HG02870 (cell line): ENCODE results near the gene RNF167.
"Not testable (repeated sequence)": the region's sequence is repeated elsewhere in the genome, so short reads cannot be mapped to it uniquely, and the experiment has no call there.

Source experiments
- ATAC-seq: cut with Tn5 transposase; IDR thresholded peaks from one replicate; pipeline ENCODE4 v1.9.1; 2021; ENCODE audit warnings: mild to moderate bottlenecking, moderate library complexity; ENCODE audit not compliant: unreplicated experiment

The RNF167 gene

DNA sequence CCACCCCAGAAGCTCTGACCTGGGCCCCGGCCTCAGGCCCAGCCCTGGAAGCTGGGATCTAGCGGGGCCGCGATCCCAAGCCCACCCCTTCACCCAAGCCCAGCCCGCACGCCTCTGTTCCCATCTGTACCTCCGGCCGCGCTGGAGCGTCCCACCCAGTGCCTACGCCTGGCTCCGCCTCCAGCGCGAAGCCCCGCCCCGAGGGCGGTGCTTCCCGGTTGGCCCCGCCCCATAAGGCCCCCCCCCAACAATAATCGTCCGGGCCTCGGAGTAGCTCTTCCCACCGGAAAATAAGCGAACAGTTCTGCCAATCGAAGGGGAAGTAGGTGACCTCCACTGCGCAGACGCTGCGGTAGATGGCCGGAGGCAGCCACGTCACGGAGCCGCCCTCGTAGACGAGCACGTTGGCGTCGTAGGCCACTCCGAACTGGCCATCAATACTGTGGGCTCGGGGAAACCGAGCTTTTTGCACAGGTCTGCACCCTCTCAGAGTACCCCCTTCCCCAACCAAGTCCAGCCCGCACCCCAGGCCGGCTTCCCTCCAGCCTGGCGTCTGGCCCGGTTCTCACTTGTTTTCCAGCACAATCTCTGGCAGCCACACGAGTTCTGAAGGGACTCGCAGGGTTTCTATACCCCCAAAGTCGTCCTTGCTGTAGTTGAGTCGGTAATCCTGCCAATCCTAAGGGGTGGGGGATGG lies 38.3 kb upstream of the RNF167 start:
- ATAC-seq = no peak

DNA sequence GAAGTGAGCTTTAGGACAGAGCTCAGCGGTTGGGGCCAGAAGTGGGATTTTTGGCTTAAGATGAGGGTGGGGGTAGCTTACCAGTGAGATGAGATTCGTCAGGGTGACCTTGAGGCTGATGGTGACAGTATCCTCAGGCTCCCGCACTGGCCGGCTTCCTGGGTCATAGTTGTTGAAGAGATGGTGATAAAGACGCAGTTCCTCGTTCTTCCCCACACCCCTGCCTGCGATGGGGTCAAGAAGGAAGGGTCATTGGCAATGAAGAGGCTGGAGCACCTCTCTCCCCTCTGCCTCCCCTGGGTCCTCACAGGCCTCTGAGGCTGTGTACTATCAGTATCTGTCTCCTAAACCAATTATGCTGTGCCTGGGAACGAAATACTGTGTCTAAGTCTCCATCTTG lies 37.5 kb upstream of the RNF167 start:
- ATAC-seq = no peak

DNA sequence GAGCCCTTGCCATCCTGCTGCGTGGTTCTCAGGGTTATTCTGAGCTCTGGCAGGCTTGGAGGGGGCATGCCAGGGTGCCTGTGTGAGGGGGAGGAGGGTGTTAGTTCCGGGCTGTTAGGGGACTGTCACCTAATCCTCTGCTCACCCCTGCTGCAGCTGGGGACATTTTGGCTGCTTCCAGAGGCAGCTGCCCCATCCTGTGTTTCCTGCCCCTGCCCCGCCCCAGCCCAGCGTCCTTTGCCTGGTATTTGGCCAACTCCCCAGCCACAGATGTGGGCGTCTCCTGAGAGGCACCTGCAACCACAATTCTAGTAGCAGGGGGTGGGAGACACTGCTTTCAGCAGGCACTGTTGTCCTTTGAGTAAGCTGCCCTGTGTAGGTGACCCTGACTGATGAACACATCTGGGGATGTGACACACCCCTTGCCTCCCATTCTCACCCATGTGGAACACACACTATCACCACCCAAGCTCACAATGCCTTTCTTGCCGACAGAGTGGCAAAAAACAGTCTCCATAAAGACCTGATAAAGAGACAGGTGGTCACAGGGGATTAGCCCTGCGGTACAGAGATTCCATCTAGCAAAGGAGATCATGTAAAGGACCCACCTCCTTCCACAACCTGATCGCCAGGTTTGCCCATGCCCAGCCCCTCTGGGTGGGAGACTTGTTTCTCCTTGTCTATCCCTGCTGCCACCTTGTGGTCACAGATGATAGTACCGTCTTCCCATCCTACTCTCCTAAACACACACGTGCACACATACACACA lies 36.8 kb upstream of the RNF167 start, which contains the start of gene CHRNE:
TSS of gene CHRNE (minus strand) at position 48 of the 768 bp plus-strand sequence. CDS start at position 13, 35 bp downstream.
- ATAC-seq = no peak

DNA sequence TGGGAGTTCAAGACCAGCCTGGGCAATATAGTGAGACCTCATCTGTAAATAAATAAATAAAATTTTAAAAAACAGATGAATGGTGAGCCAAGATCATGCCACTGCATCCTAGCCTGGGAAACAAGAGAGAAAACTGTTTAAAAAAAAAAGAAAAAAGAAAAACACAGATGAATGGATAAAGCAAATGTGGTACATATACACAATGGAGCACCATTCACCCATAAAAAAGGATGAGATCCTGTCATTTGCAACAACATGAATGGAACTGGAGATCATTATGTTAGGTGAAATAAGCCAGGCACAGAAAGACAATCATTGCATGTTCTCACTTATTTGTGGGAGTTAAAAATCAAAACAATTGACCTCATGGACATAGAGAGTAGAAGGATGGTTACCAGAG lies 33.4 kb upstream of the RNF167 start:
- not testable (repeated sequence) for ATAC-seq

DNA sequence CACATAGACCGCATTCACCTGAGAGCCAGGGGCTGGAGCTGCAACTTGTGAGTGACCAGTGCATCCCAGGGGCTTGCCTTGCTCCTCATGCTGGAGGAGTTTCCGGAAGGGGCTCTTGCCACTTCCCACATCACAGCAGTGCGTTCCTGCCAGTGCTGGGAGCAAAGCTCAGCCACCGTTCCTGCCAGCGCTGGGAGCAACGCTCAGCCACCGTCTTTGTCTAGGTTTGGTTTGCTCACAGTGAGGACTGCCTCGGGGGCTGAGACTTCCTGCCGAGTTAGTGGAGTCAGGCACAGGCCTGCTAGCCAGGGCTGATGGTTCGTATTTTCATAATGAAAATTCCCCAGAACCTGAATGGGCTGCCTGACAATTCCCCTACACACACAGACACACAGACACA lies 31.8 kb upstream of the RNF167 start:
- no peak for ATAC-seq

DNA sequence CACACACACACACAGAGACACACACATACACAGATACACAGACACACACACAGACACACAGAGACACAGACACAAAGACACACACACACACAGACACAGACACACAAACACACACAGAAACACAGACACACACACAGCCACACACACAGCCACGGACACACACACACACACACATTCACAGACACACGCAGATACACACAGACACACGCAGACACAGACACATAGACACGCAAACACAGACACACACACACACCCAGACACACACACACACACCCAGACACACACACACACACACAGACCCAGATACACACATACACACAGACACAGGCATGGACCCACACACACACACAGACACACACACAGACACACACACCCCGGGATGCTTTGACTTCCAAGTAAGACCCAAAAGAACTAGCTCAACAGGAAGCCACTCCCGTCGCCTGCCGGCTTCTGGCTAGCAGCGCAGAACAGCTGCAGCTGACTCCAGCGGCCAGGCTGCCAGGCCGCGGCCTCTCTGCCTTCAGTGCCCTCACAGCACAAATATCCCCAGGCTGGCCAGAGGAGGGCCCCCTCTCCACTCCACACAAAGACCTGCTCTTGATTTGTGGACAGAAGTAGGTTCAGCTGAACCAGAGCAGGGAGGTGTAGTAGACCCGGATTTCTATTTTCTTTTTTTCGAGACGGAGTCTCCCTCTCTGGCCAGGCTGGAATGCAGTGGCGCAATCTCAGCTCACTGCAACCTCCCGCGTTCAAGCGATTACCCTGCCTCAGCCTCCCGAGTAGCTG lies 31.2 kb upstream of the RNF167 start:
- ATAC-seq = no peak

DNA sequence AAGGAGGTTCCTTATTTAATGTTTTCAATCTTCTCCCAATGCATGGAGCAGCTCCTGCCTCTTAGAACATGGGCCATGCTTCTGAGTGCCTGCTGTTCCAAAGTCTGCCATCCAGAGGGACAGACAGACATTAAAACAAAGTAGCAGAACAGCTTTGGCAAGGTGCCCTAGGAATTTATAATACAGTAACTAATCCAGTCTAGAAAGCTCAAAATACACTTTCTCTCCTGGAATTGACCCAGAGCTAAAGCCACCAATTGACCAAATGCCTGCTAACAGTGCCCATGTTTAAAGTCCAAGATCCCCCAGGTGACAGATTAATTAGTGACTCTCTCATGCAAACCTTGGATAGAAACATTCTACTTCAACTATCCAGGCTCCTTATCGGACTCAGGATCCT lies 26.1 kb upstream of the RNF167 start:
- ATAC-seq = no peak

DNA sequence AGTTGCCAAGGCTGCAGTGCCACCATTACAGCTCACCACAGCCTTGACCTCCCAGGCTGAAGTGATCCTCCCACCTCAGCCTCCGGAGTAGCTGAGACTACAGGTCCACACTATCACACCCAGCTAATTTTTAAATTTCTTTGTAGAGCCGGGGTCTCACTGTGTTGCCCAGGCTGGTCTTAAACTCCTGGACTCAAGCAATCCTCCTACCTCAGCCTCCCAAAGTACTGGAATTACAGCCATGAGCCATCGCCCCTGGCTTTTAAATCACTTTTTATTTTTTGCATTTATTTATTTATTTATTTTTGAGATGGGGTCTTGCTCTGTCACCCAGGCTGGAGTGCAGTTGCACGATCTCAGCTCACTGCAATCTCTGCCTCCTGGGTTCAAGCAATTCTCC lies 25.5 kb upstream of the RNF167 start:
- ATAC-seq = not testable (repeated sequence)

DNA sequence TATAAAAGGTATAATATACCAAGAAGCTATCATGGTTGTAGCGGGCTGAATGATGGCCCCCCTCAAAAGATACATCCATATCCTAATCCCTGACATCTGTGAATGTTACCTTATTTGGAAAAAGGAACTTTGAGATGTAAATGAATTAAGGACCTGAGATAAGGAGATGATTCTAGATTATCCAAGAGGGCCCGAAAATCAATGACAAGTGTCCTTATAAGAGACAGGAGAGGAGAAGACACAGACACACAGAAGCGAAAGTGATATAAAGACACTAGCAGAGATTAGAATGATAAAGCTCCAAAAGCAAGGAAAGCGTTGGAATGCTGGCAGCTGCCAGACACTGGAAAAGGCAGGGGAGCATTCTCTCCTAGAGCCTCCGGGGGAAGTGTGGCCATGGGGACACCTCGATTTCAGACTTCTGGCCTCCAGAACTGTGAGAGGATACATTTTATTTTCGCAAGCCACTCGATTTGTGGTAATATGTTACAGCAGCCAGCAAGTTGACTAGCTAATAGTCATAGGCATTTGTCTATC lies 20.5 kb upstream of the RNF167 start:
- ATAC-seq = no peak

DNA sequence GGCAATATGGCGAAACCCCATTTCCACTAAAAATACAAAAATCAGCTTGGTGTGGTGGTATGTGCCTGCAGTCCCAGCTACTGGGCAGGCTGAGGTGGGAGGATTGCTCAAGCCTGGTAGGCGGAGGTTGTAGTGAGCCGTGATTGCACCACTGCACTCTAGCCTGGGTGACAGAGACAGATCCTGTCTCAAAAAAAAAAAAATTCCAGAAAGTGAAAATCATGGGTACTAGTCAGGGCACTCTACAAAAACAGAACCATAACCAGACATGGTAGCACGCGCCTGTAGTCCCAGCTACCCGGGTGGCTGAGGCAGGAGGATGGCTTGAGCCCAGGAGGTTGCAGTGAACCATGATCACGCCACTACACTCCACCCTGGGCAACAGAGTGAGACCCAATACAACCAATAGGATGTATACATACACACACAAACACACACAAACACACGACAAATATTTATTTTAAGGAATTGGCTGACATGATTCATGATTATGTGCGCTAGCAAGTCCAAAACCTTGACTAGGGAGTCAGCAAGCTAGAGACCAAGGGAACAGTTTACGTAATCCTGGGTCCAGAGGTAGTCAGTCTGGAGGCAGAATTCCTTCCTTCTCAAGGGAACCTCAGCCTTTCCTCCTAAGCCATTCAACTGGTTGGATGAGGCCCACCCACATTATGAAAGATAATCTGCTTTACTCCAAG lies 19.6 kb upstream of the RNF167 start:
- no peak for ATAC-seq

DNA sequence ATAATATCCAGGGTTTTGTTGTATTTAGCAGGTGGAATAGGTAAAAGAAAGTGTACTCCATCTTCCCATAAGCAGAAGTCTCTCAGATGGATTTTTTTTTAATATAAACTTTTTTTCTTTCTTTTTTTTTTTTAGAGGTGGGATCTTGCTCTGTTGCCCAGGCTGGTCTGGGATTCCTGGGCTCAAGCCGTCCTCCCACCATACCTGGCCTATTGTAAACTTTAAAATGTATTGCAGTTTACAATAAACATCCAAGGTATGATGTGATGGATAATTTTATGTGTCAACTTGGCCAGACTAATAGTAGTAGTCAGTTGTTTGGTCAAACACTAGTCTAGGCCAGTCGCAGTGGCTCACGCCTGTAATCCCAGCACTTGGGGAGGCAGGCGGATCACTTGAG lies 18.7 kb upstream of the RNF167 start:
- no peak for ATAC-seq

DNA sequence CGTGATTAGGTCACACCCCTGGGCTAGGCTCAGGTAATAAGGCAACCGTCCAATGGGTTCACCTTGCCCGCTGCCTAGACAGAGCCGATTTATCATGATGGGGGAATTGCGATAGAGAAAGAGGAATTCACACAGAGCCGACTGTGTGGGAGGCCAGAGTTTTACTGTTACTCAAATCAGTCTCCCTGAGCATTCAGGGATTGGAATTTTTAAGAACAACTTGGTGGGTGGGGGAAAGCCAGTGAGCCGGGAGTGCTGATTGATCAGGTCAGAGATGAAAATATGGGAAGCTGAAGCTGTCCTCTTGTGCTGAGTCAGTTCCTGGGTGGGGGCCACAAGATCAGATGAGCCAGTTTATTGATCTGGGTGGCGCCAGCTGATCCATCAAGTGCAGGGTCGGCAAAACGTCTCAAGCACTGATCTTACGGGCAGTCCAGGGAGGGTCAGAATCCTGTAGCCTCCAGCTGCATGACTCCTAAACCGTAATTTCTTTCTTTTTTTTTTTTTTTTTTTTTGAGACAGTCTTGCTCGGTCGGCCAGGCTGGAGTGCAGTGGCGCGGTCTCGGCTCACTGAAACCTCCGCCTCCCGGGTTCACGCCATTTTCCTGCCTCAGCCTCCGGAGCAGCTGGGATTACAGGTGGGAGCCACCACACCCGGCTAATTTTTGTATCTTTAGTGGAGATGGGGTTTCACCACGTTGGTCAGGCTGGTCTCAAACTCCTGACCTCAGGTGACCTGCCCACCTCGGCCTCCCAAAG lies 13.3 kb upstream of the RNF167 start:
- ATAC-seq = not testable (repeated sequence)

DNA sequence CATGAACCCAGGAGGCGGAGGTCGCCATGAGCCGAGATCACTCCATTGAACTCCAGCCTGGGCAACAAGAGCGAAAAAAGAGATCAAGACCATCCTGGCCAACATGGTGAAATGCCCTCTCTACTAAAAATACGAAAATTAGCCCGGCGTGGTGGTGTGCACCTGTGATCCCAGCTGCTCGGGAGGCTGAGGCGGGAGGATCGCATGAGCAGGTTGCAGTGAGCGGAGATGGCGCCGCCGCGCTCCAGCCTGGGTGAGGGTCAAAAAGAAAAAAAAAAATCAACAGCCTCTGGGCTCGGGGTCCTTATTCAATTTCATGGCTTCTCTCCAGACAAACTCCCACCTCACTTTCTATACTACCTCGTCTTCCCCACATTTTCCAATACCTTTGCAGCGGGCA lies 11.2 kb upstream of the RNF167 start:
- ATAC-seq = no peak

DNA sequence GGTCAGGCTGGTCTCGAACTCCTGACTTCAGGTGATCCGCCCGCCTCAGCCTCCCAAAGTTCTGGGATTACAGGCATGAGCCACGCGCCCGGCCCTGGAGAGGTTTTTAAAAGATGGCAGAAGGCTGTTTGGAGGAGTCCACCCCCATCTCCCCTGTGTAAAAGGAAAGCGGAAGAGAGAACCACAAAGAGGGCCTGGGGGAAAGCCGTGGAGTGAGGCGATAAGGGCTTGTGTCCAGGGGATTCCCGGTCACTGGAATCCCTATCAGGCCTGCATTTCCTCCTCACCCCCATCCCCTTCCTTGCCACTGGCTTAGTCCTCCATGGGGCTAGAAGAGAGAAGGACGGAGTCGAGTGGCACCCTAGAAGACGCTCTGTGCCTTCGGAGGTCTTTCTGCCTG lies 8.1 kb upstream of the RNF167 start, which contains the start of gene GP1BA:
TSS of gene GP1BA (plus strand) at position 315 of the 400 bp plus-strand sequence. CDS start 328 bp downstream, outside the sequence.
- no peak for ATAC-seq

DNA sequence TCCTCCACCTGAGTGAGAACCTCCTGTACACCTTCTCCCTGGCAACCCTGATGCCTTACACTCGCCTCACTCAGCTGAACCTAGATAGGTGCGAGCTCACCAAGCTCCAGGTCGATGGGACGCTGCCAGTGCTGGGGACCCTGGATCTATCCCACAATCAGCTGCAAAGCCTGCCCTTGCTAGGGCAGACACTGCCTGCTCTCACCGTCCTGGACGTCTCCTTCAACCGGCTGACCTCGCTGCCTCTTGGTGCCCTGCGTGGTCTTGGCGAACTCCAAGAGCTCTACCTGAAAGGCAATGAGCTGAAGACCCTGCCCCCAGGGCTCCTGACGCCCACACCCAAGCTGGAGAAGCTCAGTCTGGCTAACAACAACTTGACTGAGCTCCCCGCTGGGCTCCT lies 7.3 kb upstream of the RNF167 start:
- ATAC-seq = no peak

DNA sequence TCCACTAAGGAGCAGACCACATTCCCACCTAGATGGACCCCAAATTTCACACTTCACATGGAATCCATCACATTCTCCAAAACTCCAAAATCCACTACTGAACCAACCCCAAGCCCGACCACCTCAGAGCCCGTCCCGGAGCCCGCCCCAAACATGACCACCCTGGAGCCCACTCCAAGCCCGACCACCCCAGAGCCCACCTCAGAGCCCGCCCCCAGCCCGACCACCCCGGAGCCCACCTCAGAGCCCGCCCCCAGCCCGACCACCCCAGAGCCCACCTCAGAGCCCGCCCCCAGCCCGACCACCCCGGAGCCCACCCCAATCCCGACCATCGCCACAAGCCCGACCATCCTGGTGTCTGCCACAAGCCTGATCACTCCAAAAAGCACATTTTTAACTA lies 6.4 kb upstream of the RNF167 start:
- ATAC-seq = no peak

DNA sequence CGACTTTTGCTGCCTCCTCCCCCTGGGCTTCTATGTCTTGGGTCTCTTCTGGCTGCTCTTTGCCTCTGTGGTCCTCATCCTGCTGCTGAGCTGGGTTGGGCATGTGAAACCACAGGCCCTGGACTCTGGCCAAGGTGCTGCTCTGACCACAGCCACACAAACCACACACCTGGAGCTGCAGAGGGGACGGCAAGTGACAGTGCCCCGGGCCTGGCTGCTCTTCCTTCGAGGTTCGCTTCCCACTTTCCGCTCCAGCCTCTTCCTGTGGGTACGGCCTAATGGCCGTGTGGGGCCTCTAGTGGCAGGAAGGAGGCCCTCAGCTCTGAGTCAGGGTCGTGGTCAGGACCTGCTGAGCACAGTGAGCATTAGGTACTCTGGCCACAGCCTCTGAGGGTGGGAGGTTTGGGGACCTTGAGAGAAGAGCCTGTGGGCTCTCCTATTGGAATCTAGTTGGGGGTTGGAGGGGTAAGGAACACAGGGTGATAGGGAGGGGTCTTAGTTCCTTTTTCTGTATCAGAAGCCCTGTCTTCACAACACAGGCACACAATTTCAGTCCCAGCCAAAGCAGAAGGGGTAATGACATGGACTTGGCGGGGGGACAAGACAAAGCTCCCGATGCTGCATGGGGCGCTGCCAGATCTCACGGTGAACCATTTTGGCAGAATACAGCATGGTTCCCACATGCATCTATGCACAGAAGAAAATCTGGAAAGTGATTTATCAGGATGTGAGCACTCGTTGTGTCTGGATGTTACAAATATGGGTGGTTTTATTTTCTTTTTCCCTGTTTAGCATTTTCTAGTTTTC lies 5.7 kb upstream of the RNF167 start:
- ATAC-seq = no peak

DNA sequence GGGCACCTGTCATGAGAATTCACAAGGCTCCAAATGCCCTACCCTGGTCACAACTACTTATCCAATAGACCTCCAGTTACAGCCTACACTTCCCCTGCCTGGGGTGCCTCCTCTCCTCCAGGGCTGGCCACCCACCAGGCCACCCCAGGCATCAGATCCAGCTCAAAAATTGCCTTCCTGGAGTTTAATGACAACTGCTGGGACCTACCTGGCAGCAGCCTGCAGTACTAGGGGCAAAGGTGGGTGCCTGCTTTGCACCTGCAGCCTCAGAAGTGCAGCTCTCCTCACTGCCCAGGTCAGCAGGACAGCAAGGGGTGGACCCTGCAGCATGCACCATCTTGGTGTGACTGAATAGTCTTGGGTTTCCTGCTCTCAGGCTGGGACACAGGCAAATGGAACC lies 4.4 kb upstream of the RNF167 start:
- no peak for ATAC-seq

DNA sequence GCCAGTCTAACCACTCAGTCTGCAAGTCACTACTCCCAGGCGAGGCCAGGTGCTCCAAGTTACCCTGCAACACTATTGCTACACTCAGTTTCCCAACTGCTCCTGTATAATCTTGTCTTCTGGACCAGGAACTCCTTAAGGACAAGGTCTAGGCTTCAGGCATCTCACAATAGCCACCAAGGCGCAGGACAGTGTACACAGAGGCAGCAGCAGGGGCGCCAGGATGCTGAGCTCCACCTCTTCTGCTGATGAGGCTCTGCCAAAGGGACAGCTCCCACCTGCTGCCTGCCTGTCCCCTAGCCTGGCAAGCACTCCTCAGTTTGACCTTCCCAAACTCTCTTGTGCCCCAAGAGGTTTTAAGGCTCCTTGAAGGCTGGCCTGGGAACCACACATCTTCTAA lies 3.6 kb upstream of the RNF167 start:
- no peak for ATAC-seq
